HTERT RPE-1 (cell line): ENCODE results near the gene VMP1.

Source experiments
- in situ Hi-C: fragments of 300-500 bp; cut with MboI; formaldehyde crosslinking; loops from 4 replicates; pipeline ENCODE4 v1.14.3; 2020; ENCODE audit warnings: low sequenced_read_pairs

Gene VMP1

GRCh38 chr17:59707149-59707970, at the start of gene VMP1, which contains the start of gene PTRH2:
VMP1 (plus strand) TSS chr17:59707654; CDS start chr17:59731447, 23,793 bp downstream.
PTRH2 (minus strand) TSS chr17:59707430; CDS start chr17:59697978, 9,452 bp downstream.
- in situ Hi-C loops, result no loop called here

GRCh38 chr17:59666235-59666634, 41.2 kb upstream of the VMP1 start:
- in situ Hi-C loops, result no loop called here

- in situ Hi-C loops, result no loop called here
Measured at GRCh38 chr17:59668816-59669215, 38.6 kb upstream of the VMP1 start.

GRCh38 chr17:59669411-59669810, 38.0 kb upstream of the VMP1 start:
- in situ Hi-C loops, result no loop called here

- in situ Hi-C loops, result no loop called here
Measured at GRCh38 chr17:59669944-59670343, 37.5 kb upstream of the VMP1 start.

- in situ Hi-C loops, result no loop called here
Measured at GRCh38 chr17:59671386-59671785, 36.1 kb upstream of the VMP1 start.

- in situ Hi-C loops, result no loop called here
Measured at GRCh38 chr17:59675231-59675630, 32.2 kb upstream of the VMP1 start.

GRCh38 chr17:59676716-59677115, 30.7 kb upstream of the VMP1 start:
- in situ Hi-C loops, result no loop called here

GRCh38 chr17:59678918-59679317, 28.5 kb upstream of the VMP1 start:
- in situ Hi-C loops, result no loop called here

- in situ Hi-C loops, result no loop called here
Measured at GRCh38 chr17:59680314-59680713, 27.1 kb upstream of the VMP1 start.

- in situ Hi-C loops, result no loop called here
Measured at GRCh38 chr17:59683283-59683682, 24.2 kb upstream of the VMP1 start.

GRCh38 chr17:59684967-59685366, 22.5 kb upstream of the VMP1 start:
- in situ Hi-C loops, result no loop called here

GRCh38 chr17:59688008-59688407, 19.4 kb upstream of the VMP1 start:
- in situ Hi-C loops, result no loop called here

- in situ Hi-C loops, result no loop called here
Measured at GRCh38 chr17:59688496-59688895, 19.0 kb upstream of the VMP1 start.

- in situ Hi-C loops, result no loop called here
Measured at GRCh38 chr17:59693582-59693981, 13.9 kb upstream of the VMP1 start.

GRCh38 chr17:59694344-59694743, 13.1 kb upstream of the VMP1 start:
- in situ Hi-C loops, result no loop called here

- in situ Hi-C loops, result no loop called here
Measured at GRCh38 chr17:59695945-59696681, 11.3 kb upstream of the VMP1 start.

GRCh38 chr17:59696682-59697277, 10.7 kb upstream of the VMP1 start:
- in situ Hi-C loops, result no loop called here

GRCh38 chr17:59698143-59698542, 9.3 kb upstream of the VMP1 start:
- in situ Hi-C loops, result no loop called here

GRCh38 chr17:59699218-59699617, 8.2 kb upstream of the VMP1 start:
- in situ Hi-C loops, result no loop called here

GRCh38 chr17:59699786-59700185, 7.7 kb upstream of the VMP1 start:
- in situ Hi-C loops, result no loop called here

- in situ Hi-C loops, result no loop called here
Measured at GRCh38 chr17:59702304-59702703, 5.2 kb upstream of the VMP1 start.
